T-helper 1 cell treated with Interleukin-12 subunit alpha and Interleukin-12 subunit beta and Interleukin-4 antibody, amounts not matched to agents 30 μg/mL and 1 μg/mL, for 36 hours (primary cell): ENCODE results near the gene KRTAP20-1.

Experiments used
- H3K27ac Mint-ChIP-seq: one replicate; pipeline ENCODE4 v1.8.0; 2021; ENCODE audit warnings: mild to moderate bottlenecking, mixed read lengths
- H3K27me3 Mint-ChIP-seq: one replicate; pipeline ENCODE4 v1.8.0; 2021; ENCODE audit warnings: low read depth, mixed read lengths
- H3K36me3 Mint-ChIP-seq: one replicate; pipeline ENCODE4 v1.8.0; 2021; ENCODE audit warnings: low read depth, mixed read lengths
- H3K4me1 Mint-ChIP-seq: one replicate; pipeline ENCODE4 v1.8.0; 2021; ENCODE audit warnings: low read depth, mixed read lengths
- H3K4me3 Mint-ChIP-seq: one replicate; pipeline ENCODE4 v1.8.0; 2021; ENCODE audit warnings: mild to moderate bottlenecking, moderate library complexity, mixed read lengths
- H3K9me3 Mint-ChIP-seq: one replicate; pipeline ENCODE4 v1.8.0; 2021; ENCODE audit warnings: mixed read lengths

The KRTAP20-1 gene, protein sequence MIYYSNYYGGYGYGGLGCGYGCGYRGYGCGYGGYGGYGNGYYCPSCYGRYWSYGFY

DNA sequence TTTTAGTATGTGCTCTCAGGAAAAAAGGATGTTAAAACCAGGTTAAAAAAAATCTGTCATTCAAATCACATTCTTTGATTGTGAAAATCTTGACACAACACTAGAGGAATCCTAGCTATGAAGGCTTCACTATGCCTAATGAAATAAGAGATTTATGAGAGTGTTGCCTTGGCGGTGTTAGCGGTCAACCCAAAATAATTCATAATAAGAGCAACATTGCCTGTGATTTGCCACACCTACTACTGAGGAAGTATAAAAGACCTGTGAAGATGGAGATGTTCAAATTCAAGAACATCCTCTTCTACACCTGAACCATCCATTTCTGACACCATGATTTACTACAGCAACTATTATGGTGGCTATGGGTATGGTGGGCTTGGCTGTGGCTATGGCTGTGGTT is at the start of gene KRTAP20-1:
TSS of gene KRTAP20-1 (plus strand) at position 301 of the 400 bp plus-strand sequence. CDS start at position 331, 30 bp downstream.
- Mint-ChIP-seq H3K27me3 (no peaks in the 10 kb centered on the region), H3K36me3 (no peaks in the 10 kb centered on the region), H3K27ac (no peak within 1 kb of the TSS), H3K4me1 (no peaks in the 10 kb centered on the region), H3K9me3 (no peaks in the 10 kb centered on the region), H3K4me3 (no peak within 1 kb of the TSS)

DNA sequence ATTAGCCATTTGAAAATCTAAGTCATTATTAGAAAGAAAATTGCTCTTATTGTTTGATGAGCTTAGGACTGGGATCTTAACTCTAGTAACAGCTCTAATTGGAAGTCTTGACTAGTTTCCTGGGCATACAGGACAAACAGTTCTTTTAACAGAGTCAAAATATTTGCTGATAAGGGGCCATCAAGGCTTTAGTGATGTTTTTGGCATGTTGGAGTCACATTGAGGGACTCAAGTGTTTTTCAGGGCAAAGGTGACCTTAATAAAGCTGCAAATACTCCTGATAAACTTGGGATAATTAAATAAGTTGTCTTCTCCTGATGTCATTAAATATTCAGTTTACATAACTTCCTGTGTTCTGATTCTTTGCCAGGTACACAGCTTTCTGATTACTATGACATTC is 48.6 kb upstream of the KRTAP20-1 start:
- H3K36me3 Mint-ChIP-seq: no peaks in the 10 kb centered on the region
- H3K9me3 Mint-ChIP-seq: no peaks in the 10 kb centered on the region
- H3K4me1 Mint-ChIP-seq: no peaks in the 10 kb centered on the region

DNA sequence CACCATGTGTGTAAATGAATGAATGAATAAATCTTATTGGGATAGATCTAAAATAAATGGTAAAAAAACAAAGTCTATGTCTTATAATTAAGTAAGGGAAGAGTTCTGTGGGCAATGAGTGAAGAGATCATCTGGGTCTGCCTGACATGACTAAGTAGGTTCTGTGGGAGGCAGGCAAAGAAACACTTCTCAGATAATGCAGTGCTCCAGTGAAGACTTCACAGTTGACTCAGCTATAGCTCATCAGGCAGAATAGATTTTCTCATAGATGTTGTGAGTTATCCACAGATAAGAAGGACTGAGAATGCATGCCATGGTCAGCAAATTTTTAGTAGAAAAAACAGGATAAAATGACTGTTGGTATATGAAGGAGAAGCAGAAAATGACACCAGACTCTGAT is 38.5 kb upstream of the KRTAP20-1 start:
- no peaks in the 10 kb centered on the region for H3K36me3 Mint-ChIP-seq
- no peaks in the 10 kb centered on the region for H3K4me1 Mint-ChIP-seq
- H3K4me3 Mint-ChIP-seq: no peak overlapping the region
- H3K27ac Mint-ChIP-seq: no peak overlapping the region
- H3K9me3 Mint-ChIP-seq: no peaks in the 10 kb centered on the region
- H3K27me3 Mint-ChIP-seq: no peaks in the 10 kb centered on the region

More for the DNA sequence above, 48.6 kb upstream of the KRTAP20-1 start:
- Mint-ChIP-seq H3K27ac (no peak overlapping the region), H3K27me3 (no peaks in the 10 kb centered on the region), H3K4me3 (no peak overlapping the region)

DNA sequence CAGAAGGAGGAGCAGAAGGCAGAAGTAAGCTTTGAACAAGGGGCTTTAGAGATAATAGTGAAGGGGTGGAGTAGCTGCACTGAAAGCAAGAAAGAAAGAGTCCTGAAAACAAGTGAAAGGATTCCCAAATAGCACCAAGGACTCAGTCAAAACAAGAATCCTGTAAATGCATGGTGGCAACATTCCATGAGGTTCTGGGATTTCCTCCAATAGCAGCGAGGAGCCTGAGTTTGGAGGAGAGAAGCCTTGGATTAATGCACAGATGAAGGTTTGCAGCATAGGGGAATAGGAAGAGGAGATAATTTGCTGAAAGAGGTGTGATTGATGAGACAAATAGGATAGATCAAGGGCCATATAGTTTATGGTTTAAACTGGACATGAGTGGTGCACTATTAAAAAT is 36.9 kb upstream of the KRTAP20-1 start:
- no peak overlapping the region for H3K27ac Mint-ChIP-seq
- no peaks in the 10 kb centered on the region for H3K36me3 Mint-ChIP-seq
- H3K9me3 Mint-ChIP-seq: no peaks in the 10 kb centered on the region
- H3K4me3 Mint-ChIP-seq: no peak overlapping the region
- no peaks in the 10 kb centered on the region for H3K4me1 Mint-ChIP-seq
- no peaks in the 10 kb centered on the region for H3K27me3 Mint-ChIP-seq

DNA sequence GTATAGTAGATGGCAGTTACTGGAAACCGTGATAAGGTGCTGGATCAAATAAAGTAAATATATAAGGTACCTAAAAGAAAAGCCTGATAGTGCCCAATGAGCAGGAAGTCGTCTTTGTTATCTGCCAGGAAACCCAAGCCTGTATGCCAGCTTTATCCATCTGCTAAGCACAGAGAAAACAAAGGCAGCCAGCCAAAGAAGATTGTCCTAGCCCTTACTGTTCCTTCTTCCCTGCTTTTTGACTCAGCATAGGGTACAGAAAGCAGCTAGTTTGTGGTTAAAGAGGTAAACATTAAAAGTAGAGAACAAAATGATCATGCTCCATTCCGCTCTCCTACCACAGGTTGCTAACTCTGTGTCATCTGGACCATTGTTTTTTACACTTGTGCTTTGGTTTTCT is 36.1 kb upstream of the KRTAP20-1 start:
- Mint-ChIP-seq H3K9me3 (no peaks in the 10 kb centered on the region), H3K27me3 (no peaks in the 10 kb centered on the region), H3K4me1 (no peaks in the 10 kb centered on the region), H3K36me3 (no peaks in the 10 kb centered on the region), H3K4me3 (no peak overlapping the region), H3K27ac (no peak overlapping the region)

DNA sequence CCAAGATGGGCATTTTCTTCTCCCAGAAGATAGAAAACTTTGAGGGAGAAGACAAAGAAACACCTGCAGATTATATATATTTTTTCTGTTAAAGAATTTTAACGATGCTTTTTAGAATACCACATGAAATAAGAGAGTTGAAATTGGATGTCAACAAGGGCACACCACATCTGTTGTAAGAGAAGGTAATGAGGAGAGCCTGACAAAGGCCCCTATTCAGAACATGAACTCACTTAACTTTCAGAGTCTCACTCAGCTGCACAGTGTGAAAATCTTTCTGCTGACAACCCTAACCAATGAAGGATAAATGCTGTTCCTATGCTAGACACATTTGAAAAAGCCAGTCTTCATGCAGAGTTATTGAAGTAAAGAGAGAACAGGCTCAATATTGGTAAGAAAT is 33.4 kb upstream of the KRTAP20-1 start:
- Mint-ChIP-seq H3K9me3 (no peaks in the 10 kb centered on the region), H3K27ac (no peak overlapping the region), H3K27me3 (no peaks in the 10 kb centered on the region), H3K4me1 (no peaks in the 10 kb centered on the region), H3K36me3 (no peaks in the 10 kb centered on the region), H3K4me3 (no peak overlapping the region)

DNA sequence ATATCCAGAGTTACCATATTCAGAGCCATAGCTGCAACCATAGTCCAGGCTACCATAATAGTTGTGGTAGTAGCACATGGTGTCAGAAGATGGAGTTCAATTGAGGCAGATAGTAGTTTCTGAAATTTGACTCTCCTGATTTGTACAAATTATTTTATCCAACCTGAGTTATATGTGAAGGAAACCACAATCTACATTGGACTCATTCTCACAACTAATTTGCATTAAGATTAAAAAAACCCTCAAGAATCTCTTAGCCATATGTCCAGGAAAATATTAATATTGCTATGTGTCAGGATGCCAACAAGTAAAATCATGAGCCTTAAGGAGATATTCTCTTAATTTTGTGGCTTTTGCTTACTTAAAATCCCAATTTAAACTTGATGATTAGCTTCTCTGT is 25.9 kb upstream of the KRTAP20-1 start, which contains the start of gene KRTAP22-2:
TSS of gene KRTAP22-2 (minus strand) at position 101 of the 400 bp plus-strand sequence.
- Mint-ChIP-seq H3K4me1 (no peaks in the 10 kb centered on the region), H3K27ac (no peak within 1 kb of the TSS), H3K9me3 (no peaks in the 10 kb centered on the region), H3K27me3 (no peaks in the 10 kb centered on the region), H3K4me3 (no peak within 1 kb of the TSS), H3K36me3 (no peaks in the 10 kb centered on the region)

DNA sequence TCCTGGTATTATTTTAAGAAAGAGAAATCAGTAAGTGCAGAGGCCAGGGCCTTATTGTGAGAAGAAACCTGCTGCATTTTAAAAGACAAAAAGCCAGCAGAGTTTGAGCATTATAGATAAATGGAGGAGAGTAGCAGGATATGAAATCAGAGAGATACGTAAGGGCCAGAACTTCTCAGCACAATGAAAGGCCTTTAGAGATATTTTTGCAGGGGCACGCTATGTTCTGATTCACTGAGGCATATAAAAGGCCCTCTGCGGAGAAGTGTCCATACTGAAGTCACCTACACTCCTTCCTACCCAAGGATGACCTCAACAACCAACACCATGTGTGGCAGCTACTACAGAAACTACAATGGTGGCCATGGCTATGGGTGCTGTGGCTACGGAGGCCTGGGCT is 24.1 kb upstream of the KRTAP20-1 start, which contains the start of gene KRTAP6-3:
TSS of gene KRTAP6-3 (plus strand) at position 301 of the 400 bp plus-strand sequence. CDS start at position 307, 6 bp downstream.
- Mint-ChIP-seq H3K36me3 (no peaks in the 10 kb centered on the region), H3K4me1 (no peaks in the 10 kb centered on the region), H3K27ac (no peak within 1 kb of the TSS), H3K9me3 (no peaks in the 10 kb centered on the region), H3K4me3 (no peak within 1 kb of the TSS), H3K27me3 (no peaks in the 10 kb centered on the region)

DNA sequence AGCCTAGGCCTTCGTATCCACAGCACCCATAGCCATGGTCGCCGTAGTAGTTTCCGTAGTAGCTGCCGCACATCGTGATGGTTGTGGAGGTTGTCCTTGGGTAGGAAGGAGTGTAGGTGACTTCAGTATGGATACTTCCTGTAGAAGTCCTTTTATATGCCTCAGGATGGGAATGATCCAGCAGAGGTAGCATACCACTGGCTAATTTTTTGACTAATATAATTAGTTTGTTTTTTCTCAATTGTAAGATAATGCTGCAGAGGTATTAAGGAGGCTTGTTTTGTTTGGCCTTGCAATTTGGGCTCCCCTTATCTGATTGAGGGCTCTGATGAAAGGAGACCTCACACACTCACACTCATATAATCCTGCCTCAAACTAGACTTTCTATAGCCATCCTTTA is 17.4 kb upstream of the KRTAP20-1 start, which contains the start of gene KRTAP6-2:
TSS of gene KRTAP6-2 (minus strand) at position 101 of the 400 bp plus-strand sequence. CDS start at position 73, 28 bp downstream.
- no peaks in the 10 kb centered on the region for H3K4me1 Mint-ChIP-seq
- no peak within 1 kb of the TSS for H3K27ac Mint-ChIP-seq
- peaks cover 5% of the 10 kb centered on the region for H3K9me3 Mint-ChIP-seq
- no peak within 1 kb of the TSS for H3K4me3 Mint-ChIP-seq
- no peaks in the 10 kb centered on the region for H3K27me3 Mint-ChIP-seq
- no peaks in the 10 kb centered on the region for H3K36me3 Mint-ChIP-seq

DNA sequence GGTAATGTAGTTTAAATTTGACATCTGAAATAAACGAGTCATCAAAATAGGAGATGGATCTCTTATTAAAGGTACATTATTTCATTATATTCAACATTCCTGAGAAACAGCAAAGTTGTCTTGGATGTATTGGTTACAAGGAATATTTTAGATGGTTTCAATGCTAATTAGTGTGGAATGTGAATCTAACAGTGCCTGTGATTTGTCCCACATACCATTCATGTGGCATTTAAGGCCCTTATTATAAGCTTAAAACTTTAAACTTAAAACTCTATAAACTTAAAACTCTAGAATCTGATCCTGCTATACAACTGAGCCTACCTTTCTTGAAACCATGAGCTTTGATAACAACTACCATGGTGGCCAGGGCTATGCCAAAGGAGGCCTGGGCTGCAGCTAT is 15.4 kb upstream of the KRTAP20-1 start, which contains the start of gene KRTAP22-1:
TSS of gene KRTAP22-1 (plus strand) at position 301 of the 400 bp plus-strand sequence.
- Mint-ChIP-seq H3K27me3 (no peaks in the 10 kb centered on the region), H3K4me3 (no peak within 1 kb of the TSS), H3K9me3 (peaks cover 5% of the 10 kb centered on the region), H3K27ac (no peak within 1 kb of the TSS), H3K36me3 (no peaks in the 10 kb centered on the region), H3K4me1 (no peaks in the 10 kb centered on the region)

DNA sequence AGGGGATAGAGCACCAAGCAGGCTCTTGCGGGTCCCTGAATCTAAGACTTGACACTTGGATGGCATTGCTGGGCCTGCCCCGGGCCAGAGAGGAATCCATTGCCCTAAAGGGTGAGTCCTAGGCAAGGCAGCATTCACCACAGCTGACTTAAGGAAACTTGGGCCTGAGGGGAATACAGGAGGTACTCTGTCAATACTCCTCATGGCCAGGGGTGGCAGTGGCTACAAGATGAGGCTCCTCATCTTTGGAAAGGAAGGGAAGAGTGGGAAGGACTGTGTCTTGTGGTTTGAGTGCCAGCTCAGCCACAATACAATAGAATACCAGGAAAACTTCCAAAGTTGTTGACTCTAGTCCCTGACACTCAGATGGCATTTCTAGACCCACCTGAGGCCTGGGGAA is 10.3 kb upstream of the KRTAP20-1 start:
- Mint-ChIP-seq H3K4me3 (no peak overlapping the region), H3K9me3 (peaks cover 5% of the 10 kb centered on the region), H3K36me3 (no peaks in the 10 kb centered on the region), H3K27ac (no peak overlapping the region), H3K4me1 (no peaks in the 10 kb centered on the region), H3K27me3 (no peaks in the 10 kb centered on the region)

DNA sequence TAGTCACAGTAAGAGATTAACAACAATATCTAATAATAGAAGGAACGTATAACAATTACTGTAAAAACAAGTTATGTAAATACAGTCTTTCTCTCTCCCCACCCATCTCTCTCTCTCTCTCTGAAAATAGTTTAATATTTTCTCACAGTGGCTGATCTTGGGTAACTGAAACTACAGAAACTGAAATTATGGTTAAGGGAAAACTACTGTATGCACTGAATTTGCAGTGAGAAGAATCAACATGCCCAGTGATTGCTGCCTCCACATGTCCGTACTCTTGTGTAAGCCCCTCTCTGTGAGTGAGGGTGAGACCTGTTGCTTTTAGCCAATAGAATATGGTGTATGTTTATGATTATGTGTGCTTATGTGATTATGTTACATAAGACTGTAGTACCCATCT is 4.1 kb upstream of the KRTAP20-1 start:
- no peaks in the 10 kb centered on the region for H3K9me3 Mint-ChIP-seq
- H3K27ac Mint-ChIP-seq: no peak overlapping the region
- no peaks in the 10 kb centered on the region for H3K36me3 Mint-ChIP-seq
- H3K27me3 Mint-ChIP-seq: no peaks in the 10 kb centered on the region
- no peak overlapping the region for H3K4me3 Mint-ChIP-seq
- H3K4me1 Mint-ChIP-seq: no peaks in the 10 kb centered on the region

DNA sequence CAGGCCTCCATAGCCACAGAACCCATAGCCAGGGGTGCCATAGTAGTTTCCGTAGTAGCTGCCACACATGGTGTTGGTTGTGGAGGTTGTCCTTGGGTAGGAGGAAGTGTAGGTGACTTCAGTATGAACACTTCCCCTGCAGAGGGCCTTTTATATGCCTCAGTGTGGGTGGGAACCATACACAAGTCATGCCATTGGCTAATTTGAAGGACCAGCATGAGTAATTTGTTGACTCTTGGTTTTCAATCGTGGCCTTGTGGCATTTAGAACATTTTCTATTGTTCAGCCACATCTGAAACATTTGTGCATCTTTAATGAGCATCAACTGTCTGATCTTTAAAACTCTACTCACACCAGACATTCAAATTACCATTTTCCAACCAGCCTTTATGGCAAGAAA is 2.4 kb upstream of the KRTAP20-1 start, which contains the start of gene KRTAP6-1:
TSS of gene KRTAP6-1 (minus strand) at position 95 of the 400 bp plus-strand sequence. CDS start at position 69, 26 bp downstream.
- Mint-ChIP-seq H3K9me3 (no peaks in the 10 kb centered on the region), H3K27me3 (no peaks in the 10 kb centered on the region), H3K36me3 (no peaks in the 10 kb centered on the region), H3K27ac (no peak within 1 kb of the TSS), H3K4me3 (no peak within 1 kb of the TSS), H3K4me1 (no peaks in the 10 kb centered on the region)

DNA sequence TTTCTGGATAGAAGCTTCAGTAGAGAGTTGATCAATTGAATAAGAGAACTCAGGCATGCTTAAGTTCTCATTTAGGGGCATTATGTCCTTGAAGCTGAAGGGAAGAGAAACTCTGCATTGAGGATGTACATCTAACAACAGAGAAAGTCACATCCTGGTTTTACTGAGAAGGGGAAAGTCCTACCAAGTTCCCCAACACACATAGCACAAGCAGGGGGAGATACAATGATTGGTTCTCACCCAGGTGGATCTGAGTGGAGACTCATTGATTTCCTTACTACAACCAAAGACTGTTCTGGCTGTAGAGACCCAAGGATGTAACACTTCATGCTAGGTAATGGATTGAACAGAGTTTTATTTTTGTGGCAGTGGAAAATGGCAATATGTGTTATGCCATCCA is 1.0 kb upstream of the KRTAP20-1 start:
- no peak overlapping the region for H3K4me3 Mint-ChIP-seq
- H3K27me3 Mint-ChIP-seq: no peaks in the 10 kb centered on the region
- H3K4me1 Mint-ChIP-seq: no peaks in the 10 kb centered on the region

DNA sequence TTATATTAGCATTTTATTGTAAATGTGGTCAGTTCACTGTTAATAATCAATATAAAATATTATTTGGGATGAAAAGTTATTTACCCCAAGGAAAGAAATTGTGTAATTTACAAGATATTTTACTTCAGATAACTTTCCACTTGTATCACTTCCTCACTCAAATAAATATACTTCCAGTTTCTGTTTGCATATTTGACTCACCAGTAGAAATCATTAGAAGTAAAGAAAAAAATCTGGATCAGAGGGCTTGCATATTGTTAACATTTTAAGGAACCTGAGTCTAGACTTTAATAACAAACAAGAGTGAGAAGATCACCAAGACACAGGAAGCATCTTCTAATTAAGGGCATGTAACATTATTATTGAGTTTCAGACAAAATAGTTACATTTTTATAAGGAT is 3.9 kb downstream of the KRTAP20-1 start:
- H3K27me3 Mint-ChIP-seq: no peaks in the 10 kb centered on the region
- H3K4me1 Mint-ChIP-seq: no peaks in the 10 kb centered on the region
- no peak overlapping the region for H3K4me3 Mint-ChIP-seq
- H3K36me3 Mint-ChIP-seq: no peaks in the 10 kb centered on the region
- H3K9me3 Mint-ChIP-seq: peaks cover 6% of the 10 kb centered on the region
- H3K27ac Mint-ChIP-seq: no peak overlapping the region

More for the DNA sequence above, 1.0 kb upstream of the KRTAP20-1 start:
- Mint-ChIP-seq H3K36me3 (no peaks in the 10 kb centered on the region), H3K27ac (no peak overlapping the region), H3K9me3 (no peaks in the 10 kb centered on the region)
